H9 (cell line): ENCODE data around the gene OR2F1. TPM values are rescaled to one million over a fixed set of nuclear protein-coding genes. Genes with fewer than 3 reads are reported as not detected.

Experiments
- DNase-seq: peaks from one replicate; pipeline ENCODE4 v3.0.0-alpha.2; 2017
- H2AFZ ChIP-seq: one replicate; pipeline ENCODE4 v1.6.1; 2013; ENCODE audit warnings: mild to moderate bottlenecking, low read length, control low read depth, moderate library complexity
- H2AK5ac ChIP-seq: 2 replicates; pipeline ENCODE4 v1.6.1; 2013; ENCODE audit warnings: low read length, control low read depth, mixed read lengths; ENCODE audit not compliant: insufficient read length
- H2BK120ac ChIP-seq: one replicate; pipeline ENCODE4 v1.6.1; 2013; ENCODE audit warnings: low read depth, mild to moderate bottlenecking, low read length, control low read depth, inconsistent platforms; ENCODE audit not compliant: poor library complexity, severe bottlenecking
- H2BK12ac ChIP-seq: 2 replicates; pipeline ENCODE4 v1.6.1; 2013; ENCODE audit warnings: low read length, control low read depth, mixed read lengths, low read depth; ENCODE audit not compliant: insufficient read length
- H2BK15ac ChIP-seq: 2 replicates; pipeline ENCODE4 v1.6.1; 2013; ENCODE audit warnings: low read depth, low read length, control low read depth
- H2BK20ac ChIP-seq: one replicate; pipeline ENCODE4 v1.6.1; 2013; ENCODE audit warnings: low read depth, mild to moderate bottlenecking, low read length, control low read depth, inconsistent platforms; ENCODE audit not compliant: poor library complexity, severe bottlenecking
- H2BK5ac ChIP-seq: 2 replicates; pipeline ENCODE4 v1.6.1; 2013; ENCODE audit warnings: low read length, control low read depth, mixed read lengths; ENCODE audit not compliant: insufficient read length
- H3K14ac ChIP-seq: 2 replicates; pipeline ENCODE4 v1.6.1; 2013; ENCODE audit warnings: low read length, control low read depth; ENCODE audit not compliant: insufficient read depth
- H3K18ac ChIP-seq: 2 replicates; pipeline ENCODE4 v1.6.1; 2013; ENCODE audit warnings: low read depth, mild to moderate bottlenecking, mixed read lengths, low read length, control low read depth; ENCODE audit not compliant: insufficient read length
- H3K23ac ChIP-seq: 2 replicates; pipeline ENCODE4 v1.6.1; 2013; ENCODE audit warnings: low read length, control low read depth, mixed read lengths, low read depth; ENCODE audit not compliant: insufficient read length
- H3K23me2 ChIP-seq: 2 replicates; pipeline ENCODE4 v1.6.1; 2013; ENCODE audit warnings: low read depth, mild to moderate bottlenecking, mixed read lengths, low read length, control low read depth; ENCODE audit not compliant: insufficient read length, poor library complexity, severe bottlenecking
- H3K27ac ChIP-seq: 2 replicates; pipeline ENCODE4 v1.5.1; 2013; ENCODE audit warnings: low read length, control low read depth, mixed read lengths, low read depth; ENCODE audit not compliant: insufficient read length
- H3K27me3 ChIP-seq: 2 replicates; pipeline ENCODE4 v1.6.1; 2013; ENCODE audit warnings: low read length, control low read depth, inconsistent platforms; ENCODE audit not compliant: insufficient read depth
- H3K4ac ChIP-seq: 2 replicates; pipeline ENCODE4 v1.6.1; 2013; ENCODE audit warnings: low read depth, mild to moderate bottlenecking, control low read depth, inconsistent platforms, low read length, moderate library complexity
- H3K4me1 ChIP-seq: 2 replicates; pipeline ENCODE4 v1.6.1; 2013; ENCODE audit warnings: low read length, control low read depth, inconsistent platforms; ENCODE audit not compliant: insufficient read depth
- H3K4me2 ChIP-seq: 2 replicates; pipeline ENCODE4 v1.6.1; 2013; ENCODE audit warnings: low read length, control low read depth, mixed read lengths; ENCODE audit not compliant: insufficient read length, insufficient read depth
- H3K56ac ChIP-seq: 2 replicates; pipeline ENCODE4 v1.6.1; 2013; ENCODE audit warnings: low read depth, mild to moderate bottlenecking, mixed read lengths, low read length, control low read depth; ENCODE audit not compliant: insufficient read length
- H3K79me1 ChIP-seq: 2 replicates; pipeline ENCODE4 v1.6.1; 2013; ENCODE audit warnings: low read depth, mild to moderate bottlenecking, moderate library complexity, low read length, control low read depth, inconsistent platforms; ENCODE audit not compliant: insufficient read depth, poor library complexity, severe bottlenecking
- H3K79me2 ChIP-seq: 2 replicates; pipeline ENCODE4 v1.6.1; 2013; ENCODE audit warnings: low read length, control low read depth, inconsistent platforms; ENCODE audit not compliant: insufficient read depth
- H3K9ac ChIP-seq: 2 replicates; pipeline ENCODE4 v1.6.1; 2013; ENCODE audit warnings: low read length, control low read depth, mixed read lengths; ENCODE audit not compliant: insufficient read length; ENCODE audit errors: extremely low read depth
- H3K9me3 ChIP-seq: one replicate; pipeline ENCODE4 v1.6.1; 2013; ENCODE audit warnings: low read depth, low read length, inconsistent platforms; ENCODE audit not compliant: control insufficient read depth
- H3T11ph ChIP-seq: one replicate; pipeline ENCODE4 v1.6.1; 2013; ENCODE audit warnings: mild to moderate bottlenecking, low read length, control low read depth, inconsistent platforms
- H4K20me1 ChIP-seq: one replicate; pipeline ENCODE4 v1.6.1; 2013; ENCODE audit not compliant: control insufficient read depth, insufficient read length, insufficient read depth
- H4K5ac ChIP-seq: 2 replicates; pipeline ENCODE4 v1.6.1; 2013; ENCODE audit warnings: low read depth, mild to moderate bottlenecking, mixed read lengths, low read length, control low read depth; ENCODE audit not compliant: insufficient read length
- H4K8ac ChIP-seq: replicated peaks from 2 replicates; pipeline ENCODE4 v1.6.1; 2013; ENCODE audit warnings: low read length, control low read depth, mixed read lengths, low read depth; ENCODE audit not compliant: insufficient read length
- H4K91ac ChIP-seq: 2 replicates; pipeline ENCODE4 v1.6.1; 2013; ENCODE audit warnings: low read depth, mild to moderate bottlenecking, moderate library complexity, mixed read lengths, low read length, control low read depth; ENCODE audit not compliant: insufficient read length
- H3K27ac Mint-ChIP-seq, 3 experiments: 2 replicates in 2 of 3; 3 replicates in 1 of 3; pipeline ENCODE4 v1.8.0; 2020 to 2021; ENCODE audit warnings: mixed read lengths in 3 of 3, mild to moderate bottlenecking in 1 of 3, moderate library complexity in 1 of 3
- H3K27me3 Mint-ChIP-seq: 2 replicates; pipeline ENCODE4 v1.8.0; 2021; ENCODE audit warnings: low read depth, mild to moderate bottlenecking, moderate library complexity, mixed read lengths
- H3K36me3 Mint-ChIP-seq, 3 experiments: 2 replicates in 2 of 3; 3 replicates in 1 of 3; pipeline ENCODE4 v1.8.0; 2020 to 2021; ENCODE audit warnings: low read depth in 3 of 3, mixed read lengths in 3 of 3; ENCODE audit not compliant: insufficient read depth in 1 of 3
- H3K4me1 Mint-ChIP-seq, 2 experiments: 2 replicates each; pipeline ENCODE4 v1.8.0; 2020; ENCODE audit warnings: mixed read lengths in 2 of 2
- H3K4me3 Mint-ChIP-seq, 2 experiments: 2 replicates in 1 of 2; 3 replicates in 1 of 2; pipeline ENCODE4 v1.8.0; 2020 to 2021; ENCODE audit warnings: mild to moderate bottlenecking in 2 of 2, mixed read lengths in 2 of 2, moderate library complexity in 1 of 2
- H3K9me3 Mint-ChIP-seq, 2 experiments: 2 replicates in 1 of 2; 3 replicates in 1 of 2; pipeline ENCODE4 v1.8.0; 2020; ENCODE audit warnings: mild to moderate bottlenecking in 2 of 2, mixed read lengths in 2 of 2, moderate library complexity in 1 of 2
- CTCF ChIP-seq: fragments of 200-600 bp; sonication (generic); conservative IDR thresholded peaks from 3 replicates; pipeline ENCODE4 v1.8.0; 2021; ENCODE audit warnings: antibody characterized with exemption, mild to moderate bottlenecking
- WGBS: extraction: QIAGEN DNeasy Blood & Tissue Kit; methylation state at CpG from one replicate; pipeline ENCODE4 v1.1.7; 2013; ENCODE audit warnings: missing lambda C conversion rate, low lambda C conversion rate, mixed read lengths; ENCODE audit not compliant: insufficient read length; ENCODE audit errors: extremely low coverage; 5-methylcytosine and 5-hydroxymethylcytosine counted together
- total RNA-seq: library from RNA; stranded (reverse); gene quantifications from 2 replicates; pipeline ENCODE4 v1.2.1, GENCODE V29; 2021

Gene OR2F1
- total RNA-seq, 1 experiment from 2014 or later, result not detected

- no peak for DNase-seq
- Histone ChIP-seq H4K8ac (no peak overlapping the region), H4K5ac (no peak overlapping the region), H3K4ac (no peak overlapping the region), H2AFZ (no peak overlapping the region), H3K23ac (no peak overlapping the region), H4K91ac (no peak overlapping the region), H3K14ac (no peak overlapping the region), H3K27ac (no peak overlapping the region), H3K23me2 (no peaks in the 10 kb centered on the region), H2BK20ac (no peak overlapping the region), H2AK5ac (no peak overlapping the region), H2BK120ac (no peak overlapping the region), H3K56ac (no peak overlapping the region), H3K18ac (no peak overlapping the region), H3K27me3 (no peaks in the 10 kb centered on the region), H2BK5ac (no peak overlapping the region), H3K9me3 (no peaks in the 10 kb centered on the region), H2BK15ac (no peak overlapping the region), H3K79me2 (no peaks in the 10 kb centered on the region), H3K4me2 (no peak overlapping the region), H3K79me1 (no peaks in the 10 kb centered on the region), H3K9ac (no peak overlapping the region), H3T11ph (no peak overlapping the region), H2BK12ac (no peak overlapping the region), H3K4me1 (no peaks in the 10 kb centered on the region), H4K20me1 (no peaks in the 10 kb centered on the region)
- Mint-ChIP-seq H3K36me3 (no peaks in the 10 kb centered on the region), H3K27me3 (no peaks in the 10 kb centered on the region), H3K4me1 (no peaks in the 10 kb centered on the region), H3K9me3 (peaks cover 5 to 10% of the 10 kb centered on the region in 2 experiments; a peak in 2 of 5 replicates), H3K4me3 (no peak overlapping the region), H3K27ac (no peak overlapping the region)
- no CpG with 5 or more reads among the region's 4 CpGs for WGBS
- no peak for TF ChIP-seq CTCF
These were observed 19.3 kb downstream of the OR2F1 start for GRCh38 chr7:143973870-143974416.
